ENCODE results near the gene TCF7L1.

The TCF7L1 gene

DNA sequence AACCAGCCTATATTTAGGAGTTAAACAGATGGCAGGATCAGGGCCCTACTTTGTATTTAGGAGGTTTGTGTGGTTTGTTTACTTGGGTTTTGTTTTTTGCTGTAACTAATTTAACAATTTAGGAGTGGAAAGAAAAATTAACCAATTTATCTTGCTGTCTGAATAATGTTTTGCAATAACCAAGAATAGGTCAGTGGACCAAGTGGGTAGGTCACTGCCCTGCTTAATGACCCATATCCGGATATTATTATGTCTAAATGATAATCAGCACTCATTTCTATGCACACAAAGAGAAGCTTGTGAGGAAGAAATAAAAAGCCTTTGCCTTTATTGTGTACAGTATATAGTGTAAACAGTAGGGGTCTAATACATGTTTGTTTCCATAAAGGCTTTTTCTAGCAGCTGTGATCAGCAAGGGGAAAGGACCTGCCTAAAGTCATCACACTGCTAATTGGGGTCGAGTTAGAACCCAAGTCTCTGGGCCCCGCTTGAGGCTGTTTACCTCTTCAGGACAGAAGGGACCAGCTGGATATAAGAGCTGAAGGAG lies 118.0 kb downstream of the TCF7L1 start:
- TF ChIP-seq, protein P1, sequence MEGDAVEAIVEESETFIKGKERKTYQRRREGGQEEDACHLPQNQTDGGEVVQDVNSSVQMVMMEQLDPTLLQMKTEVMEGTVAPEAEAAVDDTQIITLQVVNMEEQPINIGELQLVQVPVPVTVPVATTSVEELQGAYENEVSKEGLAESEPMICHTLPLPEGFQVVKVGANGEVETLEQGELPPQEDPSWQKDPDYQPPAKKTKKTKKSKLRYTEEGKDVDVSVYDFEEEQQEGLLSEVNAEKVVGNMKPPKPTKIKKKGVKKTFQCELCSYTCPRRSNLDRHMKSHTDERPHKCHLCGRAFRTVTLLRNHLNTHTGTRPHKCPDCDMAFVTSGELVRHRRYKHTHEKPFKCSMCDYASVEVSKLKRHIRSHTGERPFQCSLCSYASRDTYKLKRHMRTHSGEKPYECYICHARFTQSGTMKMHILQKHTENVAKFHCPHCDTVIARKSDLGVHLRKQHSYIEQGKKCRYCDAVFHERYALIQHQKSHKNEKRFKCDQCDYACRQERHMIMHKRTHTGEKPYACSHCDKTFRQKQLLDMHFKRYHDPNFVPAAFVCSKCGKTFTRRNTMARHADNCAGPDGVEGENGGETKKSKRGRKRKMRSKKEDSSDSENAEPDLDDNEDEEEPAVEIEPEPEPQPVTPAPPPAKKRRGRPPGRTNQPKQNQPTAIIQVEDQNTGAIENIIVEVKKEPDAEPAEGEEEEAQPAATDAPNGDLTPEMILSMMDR (IDR thresholded peaks at IDR 0.05; ENCODE audit: low read depth, low read length, missing control alignments) = no peak
- no peak overlapping the region for H3K4me3 ChIP-seq (replicated peaks; ENCODE audit: low read depth, low read length)
- DNase-seq (ENCODE audit: extremely low read depth, low read depth) = no peak

DNA sequence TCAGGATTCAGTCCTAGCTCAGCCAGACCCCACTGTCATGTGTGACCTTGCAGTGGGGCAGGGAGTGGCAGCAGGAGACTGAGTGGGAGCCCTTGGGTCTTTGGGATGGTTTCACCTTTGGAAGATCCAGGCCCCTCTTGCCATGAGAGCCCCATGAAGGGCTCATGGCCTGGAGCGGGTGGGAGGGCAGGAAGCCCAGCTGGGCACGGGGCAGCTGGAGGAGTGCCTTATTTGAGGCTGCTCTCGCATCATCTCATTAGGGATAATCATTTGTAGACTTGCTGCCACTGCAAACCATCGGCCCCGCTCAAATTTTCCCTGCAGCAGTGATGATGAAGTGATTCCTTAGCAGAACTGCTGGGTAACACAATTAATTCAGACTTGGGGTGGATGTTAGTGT lies 120.7 kb downstream of the TCF7L1 start:
- DNase-seq (ENCODE audit: extremely low read depth, low read depth) = no peak
- TF ChIP-seq, protein P1 (IDR thresholded peaks at IDR 0.05; ENCODE audit: low read depth, low read length, missing control alignments) = no peak
- H3K4me3 ChIP-seq (replicated peaks; ENCODE audit: low read depth, low read length) = no peak overlapping the region

DNA sequence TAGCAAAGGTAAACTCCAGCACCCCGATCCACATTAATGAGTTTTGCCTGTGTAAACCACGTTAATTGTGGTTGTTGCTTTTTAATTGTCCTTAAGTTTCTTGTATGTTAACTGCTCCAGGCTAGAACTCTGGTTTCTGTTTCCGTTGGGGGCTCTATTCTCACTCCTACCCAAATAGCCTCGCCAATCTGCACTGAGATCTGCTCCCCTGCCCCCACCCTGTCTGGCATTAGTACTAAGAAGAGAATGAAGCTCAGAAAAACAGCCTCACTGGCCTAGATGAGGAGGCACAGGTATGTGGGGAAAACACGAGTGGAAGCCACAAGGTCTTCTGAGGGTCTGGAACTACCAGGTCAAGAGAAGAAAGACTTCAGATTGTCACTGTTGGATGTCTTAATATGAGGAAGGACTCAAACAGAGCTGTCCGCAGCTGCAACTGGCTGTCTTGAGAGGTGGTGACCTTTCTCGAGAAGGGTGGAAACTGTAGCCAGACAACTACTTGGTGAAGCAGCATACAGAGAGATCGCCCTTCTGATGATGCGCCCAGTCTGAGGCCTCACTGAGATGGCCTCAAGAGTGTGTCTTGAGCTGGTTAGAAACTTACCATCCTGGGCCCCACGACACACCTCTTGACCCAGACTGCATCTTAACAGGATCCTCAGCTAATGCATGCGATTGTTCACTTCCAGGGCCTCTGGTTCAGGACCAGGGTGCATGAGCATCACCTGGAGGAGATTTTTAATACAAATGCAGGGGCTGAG lies 121.5 kb downstream of the TCF7L1 start:
- H3K4me3 ChIP-seq (replicated peaks; ENCODE audit: low read depth, low read length) = no peak overlapping the region
- no peak for DNase-seq (ENCODE audit: extremely low read depth, low read depth)
- TF ChIP-seq, protein P1 (IDR thresholded peaks at IDR 0.05; ENCODE audit: low read depth, low read length, missing control alignments) = no peak

DNA sequence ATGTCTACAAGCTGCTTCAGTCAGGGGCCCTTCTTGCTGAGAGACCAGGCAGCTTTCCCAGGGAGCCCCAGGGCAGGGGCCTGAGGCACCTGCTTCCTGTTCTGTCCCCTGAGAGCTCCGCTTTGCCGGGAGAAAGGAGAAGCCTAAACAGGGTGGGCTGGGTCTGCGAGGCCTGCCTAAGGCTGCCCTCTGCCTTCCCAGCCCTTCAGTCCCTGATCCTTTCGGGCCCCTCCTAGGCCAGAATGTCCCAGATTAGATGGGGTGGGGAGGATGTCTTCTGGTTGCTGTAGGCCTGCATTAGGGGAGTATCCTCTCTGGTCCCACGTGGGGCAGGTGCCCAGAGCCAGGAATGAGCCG lies 122.2 kb downstream of the TCF7L1 start:
- no peak for DNase-seq (ENCODE audit: extremely low read depth, low read depth)
- no peak overlapping the region for H3K4me3 ChIP-seq (replicated peaks; ENCODE audit: low read depth, low read length)
- TF ChIP-seq, protein P1 (IDR thresholded peaks at IDR 0.05; ENCODE audit: low read depth, low read length, missing control alignments) = no peak

DNA sequence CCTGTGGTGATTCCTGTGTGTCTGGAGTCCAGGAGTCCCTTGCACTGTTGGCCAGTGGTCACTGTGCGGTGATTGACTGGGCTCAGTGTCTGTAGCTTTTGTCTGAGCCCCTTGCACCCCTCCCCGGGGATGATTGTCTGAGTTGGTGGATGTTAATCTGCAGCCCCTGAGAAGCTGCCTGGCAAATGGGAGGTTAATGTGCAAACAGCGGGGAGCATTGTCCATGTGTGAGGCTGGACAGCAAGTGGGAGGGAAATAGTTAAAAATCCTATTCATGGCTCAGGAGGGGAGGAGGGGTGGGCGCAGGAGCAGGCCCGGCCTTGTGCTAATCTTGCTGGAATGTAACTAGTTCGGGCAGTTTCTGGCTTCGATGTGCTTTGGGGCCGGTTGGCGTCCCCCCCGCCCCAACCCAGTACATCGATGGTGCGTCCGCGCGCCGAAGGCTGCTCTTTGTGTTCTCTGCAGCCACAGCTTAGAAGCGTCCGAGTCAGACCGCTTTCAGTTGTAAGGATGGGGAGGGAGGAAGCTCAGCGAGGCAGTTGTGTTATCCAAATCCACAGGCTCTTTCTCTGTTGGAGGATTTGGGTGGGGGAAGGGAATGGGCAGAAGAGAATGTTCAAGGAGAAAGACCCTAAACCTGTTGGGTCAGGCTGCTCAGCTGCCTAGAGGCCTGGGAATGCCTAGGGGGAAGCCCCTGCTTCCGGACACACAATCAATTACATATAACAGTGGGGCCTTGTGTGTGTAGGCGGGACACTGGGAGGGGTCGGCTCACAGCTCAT lies 122.8 kb downstream of the TCF7L1 start:
- TF ChIP-seq, protein P1 (IDR thresholded peaks at IDR 0.05; ENCODE audit: low read depth, low read length, missing control alignments) = no peak
- H3K4me3 ChIP-seq (replicated peaks; ENCODE audit: low read depth, low read length) = 0 out of 2 replicates have a peak overlapping the region, but pooled peaks have one; percentile 1
- no peak for DNase-seq (ENCODE audit: extremely low read depth, low read depth)

DNA sequence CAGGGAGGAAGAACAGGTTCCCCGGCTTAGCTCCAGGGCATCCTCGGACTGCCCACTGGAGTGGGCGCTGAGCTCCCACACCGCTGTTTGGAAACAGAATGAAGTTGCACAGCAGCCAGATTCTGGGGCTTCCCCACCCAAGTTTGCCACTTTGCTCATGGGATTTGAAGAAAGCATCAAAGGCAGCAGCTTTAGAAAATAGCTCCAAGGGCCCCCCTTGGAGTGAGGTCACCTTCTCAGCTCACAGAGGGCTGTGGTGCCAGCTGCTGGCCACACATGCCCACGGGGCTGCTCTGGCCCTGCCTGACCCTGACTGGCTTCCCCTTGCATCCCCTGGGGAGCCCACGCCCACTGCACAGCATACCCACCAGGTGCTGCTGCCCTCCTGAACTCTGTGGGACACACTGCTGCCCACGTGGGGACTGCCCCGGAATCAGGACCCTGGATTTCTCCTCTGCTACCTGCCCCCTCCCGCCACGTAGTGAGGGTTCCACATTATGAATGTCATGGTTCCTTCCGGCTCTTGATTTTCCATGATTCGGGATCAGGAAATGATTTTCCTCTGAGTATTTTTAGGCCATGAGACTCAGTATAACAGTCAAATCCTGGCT lies 124.3 kb downstream of the TCF7L1 start:
- H3K4me3 ChIP-seq (replicated peaks; ENCODE audit: low read depth, low read length) = no peak overlapping the region
- DNase-seq (ENCODE audit: extremely low read depth, low read depth) = no peak
- TF ChIP-seq, protein P1 (IDR thresholded peaks at IDR 0.05; ENCODE audit: low read depth, low read length, missing control alignments) = no peak
